Transverse colon (tissue), 4 donors: ENCODE measurements around the gene CHPF. TPM values are rescaled to one million over a fixed set of nuclear protein-coding genes. Genes with fewer than 3 reads are reported as not detected.

ENCODE experiments used
- DNase-seq: peaks from one replicate; pipeline ENCODE4 v3.0.0-alpha.2; 2019
- H3K27ac ChIP-seq, 4 donors: fragments of 200-600 bp; sonication (generic); 2 replicates each; pipeline ENCODE4 v1.5.1; 2016 to 2018; ENCODE audit warnings: inconsistent platforms in 4 of 4
- H3K27me3 ChIP-seq: fragments of 200-600 bp; sonication (generic); 2 replicates; pipeline ENCODE4 v1.5.1; 2017; ENCODE audit warnings: inconsistent platforms
- H3K36me3 ChIP-seq, 4 donors: fragments of 200-600 bp; sonication (generic); 2 replicates each; pipeline ENCODE4 v1.5.1; 2017 to 2019; ENCODE audit warnings: inconsistent platforms in 4 of 4
- H3K4me1 ChIP-seq, 4 donors: fragments of 200-600 bp; sonication (generic); 2 replicates each; pipeline ENCODE4 v1.5.1; 2017 to 2020; ENCODE audit warnings: inconsistent platforms in 4 of 4
- H3K4me3 ChIP-seq, 4 donors: fragments of 200-600 bp; sonication (generic); 1 replicate in 1 of 4; 2 replicates in 3 of 4; pipeline versions ENCODE4 v1.5.1 to v1.6.1; 2017 to 2019; ENCODE audit warnings: inconsistent platforms in 4 of 4
- H3K9me3 ChIP-seq, 2 donors: fragments of 200-600 bp; sonication (generic); 2 replicates each; pipeline ENCODE4 v1.5.1; 2017 to 2019; ENCODE audit warnings: inconsistent platforms in 2 of 2
- EP300 ChIP-seq: sonication (generic); formaldehyde crosslinking; IDR thresholded peaks from one replicate; pipeline ENCODE4 v1.6.1; 2017; ENCODE audit warnings: antibody characterized with exemption, low read depth
- POLR2A ChIP-seq: fragments of 450-650 bp; IDR thresholded peaks from one replicate; pipeline ENCODE4 v1.6.1; 2016; ENCODE audit warnings: antibody characterized with exemption, mild to moderate bottlenecking, moderate library complexity
- POLR2AphosphoS5 ChIP-seq, 3 donors: sonication (generic); formaldehyde crosslinking; IDR thresholded peaks; one replicate each; pipeline ENCODE4 v1.6.1; 2016; ENCODE audit warnings: antibody characterized with exemption in 3 of 3
- WGBS, 2 donors: methylation state at CpG; one replicate each; pipeline ENCODE4 v1.1.5; 2018; ENCODE audit warnings: low coverage in 1 of 2; 5-methylcytosine and 5-hydroxymethylcytosine counted together
- in situ Hi-C, 4 donors: fragments of 200-750 bp; cut with MboI; loops; one replicate each; pipeline versions ENCODE4 v1.15.0 to v1.15.1; 2017; ENCODE audit warnings: low sequenced_read_pairs in 3 of 4, low pct_ligation_motif_present in 1 of 4, low pct_unique_long_range_greater_than_20kb in 1 of 4
- intact Hi-C: fragments of 100-400 bp; cut with DNase I; formaldehyde crosslinking; loops from one replicate; pipeline ENCODE4 v1.15.1; 2023; ENCODE audit warnings: low total_unique reads
- total RNA-seq, 4 donors: library from RNA; depleted of rRNA; stranded (reverse); fragments of >200 nt; gene quantifications; one replicate each; pipeline ENCODE4 v1.1.0, GENCODE V29; 2016
- TF ChIP-seq, protein P1 (sequence below), 5 experiments: fragments of 200-600 bp in 3 of 5; fragments of 450-650 bp in 2 of 5; sonication (generic) in 3 of 5; IDR thresholded peaks; 1 replicate in 2 of 5; 2 replicates in 3 of 5; pipeline ENCODE4 v1.5.1; 2016 to 2017; ENCODE audit warnings: antibody characterized with exemption in 5 of 5, inconsistent platforms in 3 of 5, mild to moderate bottlenecking in 2 of 5, moderate library complexity in 1 of 5

CHPF gene
- total RNA-seq, 4 donors from 2014 or later: 21.1 to 58.2 (median 52.1) TPM

DNA sequence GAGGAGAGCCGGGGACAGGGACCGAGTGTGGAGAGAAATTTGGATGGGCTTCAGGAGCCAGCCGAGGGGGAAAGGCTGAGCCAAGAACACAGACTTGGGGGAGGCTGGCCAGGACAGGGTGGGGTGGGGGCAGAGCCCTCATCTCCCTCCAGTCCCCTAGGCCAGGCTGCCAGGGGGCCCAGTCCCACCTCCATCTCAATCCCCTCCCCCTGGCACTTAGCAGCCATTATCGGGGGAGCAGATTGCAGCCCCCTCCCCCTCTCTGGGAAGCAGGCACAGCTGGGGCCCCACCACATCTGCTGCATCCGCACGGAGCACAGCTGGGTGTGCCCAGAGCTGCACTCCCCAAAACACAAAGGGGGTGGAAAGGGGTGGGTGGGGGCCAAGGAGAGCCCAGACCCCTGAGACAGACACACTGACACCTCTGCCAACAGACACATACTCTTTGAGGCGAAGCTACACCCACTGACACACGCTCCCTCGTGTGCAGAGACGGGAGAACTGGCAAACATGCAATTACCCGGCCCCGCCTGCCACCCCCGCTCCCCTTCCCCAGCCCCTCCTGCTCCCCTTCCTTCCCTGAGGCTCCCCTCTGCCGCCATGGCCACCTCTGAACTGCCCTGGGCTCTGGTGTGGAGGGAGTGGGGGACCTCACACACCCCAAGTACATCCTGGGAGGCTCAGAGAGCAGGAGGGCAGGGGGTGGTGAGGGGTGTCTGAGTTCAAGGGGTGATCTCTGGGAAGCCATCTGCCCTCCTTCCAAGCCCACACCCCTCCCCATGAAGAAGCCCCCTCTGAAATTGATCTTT lies 34.4 kb downstream of the CHPF start:
- in situ Hi-C loops: no loop called here
- DNase-seq: no peak

DNA sequence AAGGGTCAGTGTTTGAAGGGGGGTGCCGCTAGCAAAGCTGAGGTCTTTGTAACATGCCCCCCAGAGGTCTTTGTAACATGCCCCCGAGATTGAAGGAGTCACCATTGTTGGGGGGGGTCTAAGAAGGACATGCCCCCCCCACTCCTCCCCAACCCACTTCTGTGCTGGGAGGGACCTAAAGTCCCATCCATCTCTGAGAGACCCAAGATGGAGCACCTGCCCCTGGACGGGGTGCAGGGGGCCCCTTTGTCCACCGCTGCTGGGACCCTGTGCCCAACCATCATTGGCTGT lies 35.2 kb downstream of the CHPF start:
- Histone ChIP-seq H3K27ac (no peak overlapping the region), H3K4me3 (no peak overlapping the region), H3K4me1 (peaks cover 6 to 18% (median 13%) of the 10 kb centered on the region in 4 donors), H3K36me3 (peaks cover 0 to 12% (median 3%) of the 10 kb centered on the region in 4 donors), H3K27me3 (peaks cover 37% of the 10 kb centered on the region), H3K9me3 (no peaks in the 10 kb centered on the region)
- in situ Hi-C loops (no loop called here), intact Hi-C loops (no loop called here)
- WGBS, 2 donors: 69% methylated on average over 4 of the region's 4 CpGs; no CpG with 5 or more reads in 1 of the 2 donors
- no peak for DNase-seq
- TF ChIP-seq, protein P1, sequence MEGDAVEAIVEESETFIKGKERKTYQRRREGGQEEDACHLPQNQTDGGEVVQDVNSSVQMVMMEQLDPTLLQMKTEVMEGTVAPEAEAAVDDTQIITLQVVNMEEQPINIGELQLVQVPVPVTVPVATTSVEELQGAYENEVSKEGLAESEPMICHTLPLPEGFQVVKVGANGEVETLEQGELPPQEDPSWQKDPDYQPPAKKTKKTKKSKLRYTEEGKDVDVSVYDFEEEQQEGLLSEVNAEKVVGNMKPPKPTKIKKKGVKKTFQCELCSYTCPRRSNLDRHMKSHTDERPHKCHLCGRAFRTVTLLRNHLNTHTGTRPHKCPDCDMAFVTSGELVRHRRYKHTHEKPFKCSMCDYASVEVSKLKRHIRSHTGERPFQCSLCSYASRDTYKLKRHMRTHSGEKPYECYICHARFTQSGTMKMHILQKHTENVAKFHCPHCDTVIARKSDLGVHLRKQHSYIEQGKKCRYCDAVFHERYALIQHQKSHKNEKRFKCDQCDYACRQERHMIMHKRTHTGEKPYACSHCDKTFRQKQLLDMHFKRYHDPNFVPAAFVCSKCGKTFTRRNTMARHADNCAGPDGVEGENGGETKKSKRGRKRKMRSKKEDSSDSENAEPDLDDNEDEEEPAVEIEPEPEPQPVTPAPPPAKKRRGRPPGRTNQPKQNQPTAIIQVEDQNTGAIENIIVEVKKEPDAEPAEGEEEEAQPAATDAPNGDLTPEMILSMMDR (IDR thresholded peaks at IDR 0.05): no peak
- TF ChIP-seq POLR2A (no peak), POLR2AphosphoS5 (IDR thresholded peaks at IDR 0.05) (no peak), EP300 (no peak)

More for the DNA sequence above, 34.4 kb downstream of the CHPF start:
- Histone ChIP-seq H3K27me3 (peaks cover 45% of the 10 kb centered on the region), H3K27ac (no peak overlapping the region), H3K4me3 (no peak overlapping the region), H3K36me3 (peaks cover 0 to 7% (median 3%) of the 10 kb centered on the region in 4 donors), H3K9me3 (no peaks in the 10 kb centered on the region), H3K4me1 (peaks cover 6 to 18% (median 13%) of the 10 kb centered on the region in 4 donors)
- WGBS, 2 donors: 22% methylated on average over 12 of the region's 14 CpGs; no CpG with 5 or more reads in 1 of the 2 donors
- TF ChIP-seq, protein P1 (IDR thresholded peaks at IDR 0.05): no peak
- TF ChIP-seq POLR2A: no peak
- no peak for TF ChIP-seq EP300
- no peak for TF ChIP-seq POLR2AphosphoS5 (IDR thresholded peaks at IDR 0.05)
- intact Hi-C loops: no loop called here

DNA sequence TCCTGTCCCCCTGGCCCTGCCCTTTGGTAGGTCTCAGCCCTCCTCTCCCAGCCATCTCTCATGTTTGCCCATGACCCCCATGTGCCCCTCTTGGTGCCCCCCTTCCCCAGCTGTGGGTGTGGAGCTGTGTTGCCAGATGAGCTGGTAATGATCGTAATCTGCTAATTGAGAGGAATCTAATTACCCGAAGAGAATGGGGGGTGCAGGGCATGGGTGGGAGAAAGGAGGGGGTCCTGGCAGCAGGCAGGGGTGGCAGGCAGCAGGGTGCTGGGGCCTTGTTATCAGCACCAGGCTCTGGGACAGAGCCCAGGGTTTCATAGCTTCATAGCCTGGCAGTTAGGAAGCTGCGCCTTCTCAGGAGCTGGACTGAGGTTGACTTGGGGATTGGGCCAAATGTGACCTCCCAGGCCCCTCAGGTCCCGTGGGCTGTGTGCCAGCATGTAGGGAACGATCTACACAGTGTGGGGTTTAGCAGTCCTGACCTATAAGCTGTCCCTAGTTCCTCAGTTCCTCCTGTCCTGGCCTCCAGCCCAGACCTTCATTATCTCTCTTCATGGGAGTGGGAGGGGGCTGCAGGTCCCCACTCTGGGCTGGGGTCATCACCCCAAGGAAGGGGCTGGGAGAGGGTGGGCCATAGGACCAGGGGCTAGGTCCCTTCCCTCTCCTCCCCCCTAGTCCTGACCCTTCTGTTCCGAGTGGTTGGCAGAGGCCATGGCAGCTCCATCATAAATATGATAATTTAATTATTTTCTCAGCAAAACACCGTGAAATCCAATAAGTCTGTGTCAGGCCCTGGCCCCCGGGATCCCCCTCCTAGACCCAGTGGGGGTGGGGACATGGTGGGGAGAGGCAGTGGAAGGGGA lies 35.8 kb downstream of the CHPF start:
- no peak for DNase-seq
- TF ChIP-seq, protein P1 (IDR thresholded peaks at IDR 0.05): no peak
- no peak for TF ChIP-seq POLR2AphosphoS5 (IDR thresholded peaks at IDR 0.05)
- no peak for TF ChIP-seq POLR2A
- TF ChIP-seq EP300: no peak

More for the DNA sequence above, 35.8 kb downstream of the CHPF start:
- 61% methylated on average over 8 of the region's 8 CpGs; no CpG with 5 or more reads in 1 of the 2 donors for WGBS, 2 donors
- intact Hi-C loops: no loop called here
- Histone ChIP-seq H3K27me3 (peaks cover 31% of the 10 kb centered on the region), H3K4me3 (no peak overlapping the region), H3K4me1 (peaks cover 6 to 18% (median 13%) of the 10 kb centered on the region in 4 donors), H3K27ac (no peak overlapping the region), H3K36me3 (peaks cover 0 to 12% (median 3%) of the 10 kb centered on the region in 4 donors), H3K9me3 (no peaks in the 10 kb centered on the region)
- in situ Hi-C loops: no loop called here
